Activated CD8-positive, alpha-beta memory T cell treated with anti-CD3 and anti-CD28 coated beads, Interleukin-2, amount 50 U/mL, for 4 hours (primary cell): ENCODE data around the gene NLRC3.

Experiments
- DNase-seq: peaks from one replicate; pipeline ENCODE4 v3.0.0-alpha.2; 2020

Gene NLRC3

GRCh38 chr16:3578121-3578520 lies 918 bp upstream of the NLRC3 start:
- DNase-seq: peak; percentile 50

GRCh38 chr16:3576211-3576610 lies 992 bp downstream of the NLRC3 start:
- DNase-seq: no peak

GRCh38 chr16:3575491-3575890 lies 1.7 kb downstream of the NLRC3 start:
- DNase-seq: no peak

GRCh38 chr16:3574195-3574594 lies 3.0 kb downstream of the NLRC3 start:
- no peak for DNase-seq

- DNase-seq: no peak
Measured at GRCh38 chr16:3573146-3573815, 3.9 kb downstream of the NLRC3 start.

- no peak for DNase-seq
Measured at GRCh38 chr16:3570420-3571062, 6.7 kb downstream of the NLRC3 start.

GRCh38 chr16:3569851-3570250 lies 7.4 kb downstream of the NLRC3 start:
- DNase-seq: no peak

- no peak for DNase-seq
Measured at GRCh38 chr16:3566990-3567389, 10.2 kb downstream of the NLRC3 start.

GRCh38 chr16:3564889-3565141 lies 12.4 kb downstream of the NLRC3 start:
- DNase-seq: no peak

- no peak for DNase-seq
Measured at GRCh38 chr16:3564130-3564888, 12.9 kb downstream of the NLRC3 start.

GRCh38 chr16:3562914-3563480 lies 14.2 kb downstream of the NLRC3 start:
- DNase-seq: no peak

GRCh38 chr16:3561626-3562025 lies 15.6 kb downstream of the NLRC3 start:
- DNase-seq: no peak

GRCh38 chr16:3554351-3554928 lies 22.8 kb downstream of the NLRC3 start:
- no peak for DNase-seq

- no peak for DNase-seq
Measured at GRCh38 chr16:3553138-3553923, 23.9 kb downstream of the NLRC3 start.

- no peak for DNase-seq
Measured at GRCh38 chr16:3550851-3551847, 26.1 kb downstream of the NLRC3 start.

- no peak for DNase-seq
Measured at GRCh38 chr16:3549906-3550305, 27.3 kb downstream of the NLRC3 start.

- DNase-seq: no peak
Measured at GRCh38 chr16:3548859-3549258, 28.3 kb downstream of the NLRC3 start.

- DNase-seq: no peak
Measured at GRCh38 chr16:3548445-3548844, 28.8 kb downstream of the NLRC3 start.

GRCh38 chr16:3546986-3547682 lies 30.1 kb downstream of the NLRC3 start:
- DNase-seq: no peak

- DNase-seq: no peak
Measured at GRCh38 chr16:3542601-3543373, 34.4 kb downstream of the NLRC3 start.
